ENCODE data around the gene ARL16.

Gene ARL16, protein sequence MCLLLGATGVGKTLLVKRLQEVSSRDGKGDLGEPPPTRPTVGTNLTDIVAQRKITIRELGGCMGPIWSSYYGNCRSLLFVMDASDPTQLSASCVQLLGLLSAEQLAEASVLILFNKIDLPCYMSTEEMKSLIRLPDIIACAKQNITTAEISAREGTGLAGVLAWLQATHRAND

DNA sequence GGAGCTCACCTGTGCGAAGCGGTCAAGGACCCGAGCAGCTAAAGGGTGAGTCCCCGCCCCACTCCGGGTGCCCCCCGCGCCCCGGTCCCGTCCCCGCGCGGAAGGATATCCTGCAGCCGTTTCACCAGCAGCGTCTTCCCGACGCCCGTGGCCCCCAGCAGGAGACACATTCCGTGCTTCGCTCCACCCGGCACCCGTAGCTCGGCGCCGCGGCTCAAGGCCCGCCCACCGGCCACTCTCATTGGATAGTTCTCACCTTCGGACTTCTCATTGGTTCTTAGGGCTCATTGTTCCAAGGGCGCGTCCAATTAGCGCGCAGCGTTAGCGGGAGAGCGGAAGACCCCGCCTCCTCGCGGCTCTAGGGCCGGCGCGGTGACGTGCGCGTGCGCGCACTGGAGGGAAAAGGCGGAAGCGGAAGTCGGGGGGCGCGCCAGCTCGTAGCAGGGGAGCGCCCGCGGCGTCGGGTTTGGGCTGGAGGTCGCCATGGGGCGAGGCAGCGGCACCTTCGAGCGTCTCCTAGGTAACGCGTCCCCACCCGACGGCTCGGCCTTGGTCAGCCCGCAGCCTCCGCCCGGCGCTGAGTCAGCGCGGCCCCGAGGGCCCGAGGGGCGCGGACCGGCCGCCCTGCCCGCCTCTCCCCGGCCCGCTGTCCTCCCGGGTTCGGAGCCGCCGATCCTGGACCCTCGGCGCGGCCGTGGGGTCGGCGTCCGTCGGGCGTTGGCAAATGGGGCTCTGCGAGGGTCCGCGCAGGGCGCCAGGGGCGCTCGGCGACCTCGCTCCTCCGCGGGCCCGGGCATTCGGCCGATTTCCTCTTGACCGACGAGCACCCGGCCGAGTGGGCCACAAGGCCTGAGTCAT lies at the start of gene ARL16, which contains the start of gene HGS:
Gene ARL16, minus strand, starts transcription at position 214 of the 858 bp plus-strand sequence. Its CDS starts 44 bp downstream, at position 170.
Gene HGS, plus strand, starts transcription at position 428 of the 858 bp plus-strand sequence. Its CDS starts 56 bp downstream, at position 484.
- peak; percentile 60; the same call in 1 of the 2 replicates for TF ChIP-seq TAF1 (IDR thresholded peaks at IDR 0.05; ENCODE audit: low read depth)
- peak; percentile 86 for TF ChIP-seq TEAD4 (IDR thresholded peaks at IDR 0.05)
- TF ChIP-seq, protein P1, sequence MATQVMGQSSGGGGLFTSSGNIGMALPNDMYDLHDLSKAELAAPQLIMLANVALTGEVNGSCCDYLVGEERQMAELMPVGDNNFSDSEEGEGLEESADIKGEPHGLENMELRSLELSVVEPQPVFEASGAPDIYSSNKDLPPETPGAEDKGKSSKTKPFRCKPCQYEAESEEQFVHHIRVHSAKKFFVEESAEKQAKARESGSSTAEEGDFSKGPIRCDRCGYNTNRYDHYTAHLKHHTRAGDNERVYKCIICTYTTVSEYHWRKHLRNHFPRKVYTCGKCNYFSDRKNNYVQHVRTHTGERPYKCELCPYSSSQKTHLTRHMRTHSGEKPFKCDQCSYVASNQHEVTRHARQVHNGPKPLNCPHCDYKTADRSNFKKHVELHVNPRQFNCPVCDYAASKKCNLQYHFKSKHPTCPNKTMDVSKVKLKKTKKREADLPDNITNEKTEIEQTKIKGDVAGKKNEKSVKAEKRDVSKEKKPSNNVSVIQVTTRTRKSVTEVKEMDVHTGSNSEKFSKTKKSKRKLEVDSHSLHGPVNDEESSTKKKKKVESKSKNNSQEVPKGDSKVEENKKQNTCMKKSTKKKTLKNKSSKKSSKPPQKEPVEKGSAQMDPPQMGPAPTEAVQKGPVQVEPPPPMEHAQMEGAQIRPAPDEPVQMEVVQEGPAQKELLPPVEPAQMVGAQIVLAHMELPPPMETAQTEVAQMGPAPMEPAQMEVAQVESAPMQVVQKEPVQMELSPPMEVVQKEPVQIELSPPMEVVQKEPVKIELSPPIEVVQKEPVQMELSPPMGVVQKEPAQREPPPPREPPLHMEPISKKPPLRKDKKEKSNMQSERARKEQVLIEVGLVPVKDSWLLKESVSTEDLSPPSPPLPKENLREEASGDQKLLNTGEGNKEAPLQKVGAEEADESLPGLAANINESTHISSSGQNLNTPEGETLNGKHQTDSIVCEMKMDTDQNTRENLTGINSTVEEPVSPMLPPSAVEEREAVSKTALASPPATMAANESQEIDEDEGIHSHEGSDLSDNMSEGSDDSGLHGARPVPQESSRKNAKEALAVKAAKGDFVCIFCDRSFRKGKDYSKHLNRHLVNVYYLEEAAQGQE (IDR thresholded peaks at IDR 0.05; ENCODE audit: low read depth), result no peak
- no peak for TF ChIP-seq USF1 (IDR thresholded peaks at IDR 0.05)
- peak; percentile 53; the same call in 1 of the 2 replicates for TF ChIP-seq CREB1 (IDR thresholded peaks at IDR 0.05; ENCODE audit: low read depth)
- no peak for TF ChIP-seq TCF12 (IDR thresholded peaks at IDR 0.05; ENCODE audit: low read depth)
- 0 out of 2 replicates have a peak, but pooled peaks have one; percentile 23 for TF ChIP-seq NFIC (IDR thresholded peaks at IDR 0.05)
- 0 out of 2 replicates have a peak, but pooled peaks have one; percentile 54 for TF ChIP-seq YY1 (IDR thresholded peaks at IDR 0.05; ENCODE audit: low read depth)
- TF ChIP-seq MAX (IDR thresholded peaks at IDR 0.05), result peak; percentile 70

GRCh38 chr17:81727324-81728031 lies 43.9 kb upstream of the ARL16 start:
- no peak for TF ChIP-seq RAD21 (IDR thresholded peaks at IDR 0.05; ENCODE audit: low read depth)
- TF ChIP-seq, protein P1 (IDR thresholded peaks at IDR 0.05; ENCODE audit: low read depth), result no peak
- no peak for TF ChIP-seq USF1 (IDR thresholded peaks at IDR 0.05)
- no peak for TF ChIP-seq TCF12 (IDR thresholded peaks at IDR 0.05; ENCODE audit: low read depth)
- no peak for TF ChIP-seq TAF1 (IDR thresholded peaks at IDR 0.05; ENCODE audit: low read depth)
- no peak for TF ChIP-seq EP300 (IDR thresholded peaks at IDR 0.05; ENCODE audit: borderline replicate concordance)

GRCh38 chr17:81726004-81726403 lies 42.4 kb upstream of the ARL16 start:
- TF ChIP-seq TAF1 (IDR thresholded peaks at IDR 0.05; ENCODE audit: low read depth) (no peak), ZBTB7A (IDR thresholded peaks at IDR 0.05; ENCODE audit: low read depth) (no peak), EGR1 (IDR thresholded peaks at IDR 0.05) (no peak), RAD21 (IDR thresholded peaks at IDR 0.05; ENCODE audit: low read depth) (no peak), YY1 (IDR thresholded peaks at IDR 0.05; ENCODE audit: low read depth) (no peak), FOXM1 (IDR thresholded peaks at IDR 0.05; ENCODE audit: borderline replicate concordance, low read depth) (no peak), CREB1 (IDR thresholded peaks at IDR 0.05; ENCODE audit: low read depth) (no peak), USF1 (IDR thresholded peaks at IDR 0.05) (no peak), NFIC (IDR thresholded peaks at IDR 0.05) (no peak), MAX (IDR thresholded peaks at IDR 0.05) (no peak), EP300 (IDR thresholded peaks at IDR 0.05; ENCODE audit: borderline replicate concordance) (no peak), TEAD4 (IDR thresholded peaks at IDR 0.05) (no peak), CEBPB (IDR thresholded peaks at IDR 0.05) (no peak), TCF12 (IDR thresholded peaks at IDR 0.05; ENCODE audit: low read depth) (no peak)
- TF ChIP-seq, protein P1 (IDR thresholded peaks at IDR 0.05; ENCODE audit: low read depth), result no peak
